ENCODE measurements around the gene BUB1.

DNA sequence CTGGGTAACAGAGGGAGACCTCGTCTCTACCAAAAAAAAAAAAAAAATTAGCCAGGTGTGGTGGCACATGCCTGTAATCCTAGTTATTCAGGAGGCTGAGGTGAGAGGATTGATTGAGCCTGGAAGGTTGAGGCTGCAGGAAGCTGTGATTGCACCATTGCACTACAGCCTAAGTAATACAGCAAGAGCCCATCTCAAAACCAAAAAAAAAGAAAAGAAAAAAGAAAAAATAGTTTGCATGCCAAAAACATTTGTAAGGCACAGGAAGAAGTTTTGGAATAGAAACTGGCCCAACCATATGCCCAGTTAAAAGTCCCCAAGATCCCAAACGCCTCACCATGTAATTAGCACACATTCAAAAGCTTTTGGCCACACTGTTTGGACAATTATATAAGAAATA, 41.1 kb upstream of the BUB1 start:
- TF ChIP-seq POLR2AphosphoS5 (IDR thresholded peaks at IDR 0.05; ENCODE audit: low read depth, low read length) (no peak), POLR2A (IDR thresholded peaks at IDR 0.05; ENCODE audit: low read depth, low read length) (no peak), TAF1 (IDR thresholded peaks at IDR 0.05; ENCODE audit: low read depth, low read length) (no peak), SPI1 (IDR thresholded peaks at IDR 0.05; ENCODE audit: low read depth, low read length) (no peak), POU2F2 (IDR thresholded peaks at IDR 0.05; ENCODE audit: low read depth, low read length) (no peak), PAX5 (IDR thresholded peaks at IDR 0.05; ENCODE audit: insufficient read depth, low read length, severe bottlenecking) (no peak)

All from GM12891 (cell line).